ENCODE data around the gene LYPD5.

Gene LYPD5

DNA sequence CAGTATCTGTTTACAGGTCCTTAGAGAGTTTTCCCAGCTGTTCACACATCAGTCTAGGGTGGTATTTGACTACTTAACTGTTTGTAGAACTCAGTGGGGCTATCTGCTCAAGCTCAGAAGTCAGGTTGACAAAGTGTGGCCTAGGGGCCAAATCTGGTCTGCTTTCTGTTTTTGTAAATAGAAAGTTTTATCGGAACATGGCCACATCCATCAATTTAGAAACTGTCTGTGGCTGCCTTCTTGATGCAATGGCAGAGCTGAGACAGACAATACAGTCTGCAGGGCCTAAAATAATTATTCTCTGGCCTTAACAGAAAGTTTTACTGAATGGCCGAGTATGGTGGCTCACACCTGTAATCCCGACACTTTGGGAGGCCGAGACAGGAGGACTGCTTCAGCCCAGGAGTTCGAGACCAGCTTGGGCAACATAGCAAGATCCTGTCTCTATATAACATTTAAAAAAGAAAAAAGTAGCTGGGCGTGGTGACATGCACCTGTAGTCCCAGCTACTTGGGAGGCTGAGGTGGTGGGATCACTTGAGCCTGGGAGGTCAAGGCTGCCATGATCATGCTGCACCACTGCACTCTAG is 49.9 kb downstream of the LYPD5 start:
- no peak for DNase-seq (ENCODE audit: low read depth, low spot score)

DNA sequence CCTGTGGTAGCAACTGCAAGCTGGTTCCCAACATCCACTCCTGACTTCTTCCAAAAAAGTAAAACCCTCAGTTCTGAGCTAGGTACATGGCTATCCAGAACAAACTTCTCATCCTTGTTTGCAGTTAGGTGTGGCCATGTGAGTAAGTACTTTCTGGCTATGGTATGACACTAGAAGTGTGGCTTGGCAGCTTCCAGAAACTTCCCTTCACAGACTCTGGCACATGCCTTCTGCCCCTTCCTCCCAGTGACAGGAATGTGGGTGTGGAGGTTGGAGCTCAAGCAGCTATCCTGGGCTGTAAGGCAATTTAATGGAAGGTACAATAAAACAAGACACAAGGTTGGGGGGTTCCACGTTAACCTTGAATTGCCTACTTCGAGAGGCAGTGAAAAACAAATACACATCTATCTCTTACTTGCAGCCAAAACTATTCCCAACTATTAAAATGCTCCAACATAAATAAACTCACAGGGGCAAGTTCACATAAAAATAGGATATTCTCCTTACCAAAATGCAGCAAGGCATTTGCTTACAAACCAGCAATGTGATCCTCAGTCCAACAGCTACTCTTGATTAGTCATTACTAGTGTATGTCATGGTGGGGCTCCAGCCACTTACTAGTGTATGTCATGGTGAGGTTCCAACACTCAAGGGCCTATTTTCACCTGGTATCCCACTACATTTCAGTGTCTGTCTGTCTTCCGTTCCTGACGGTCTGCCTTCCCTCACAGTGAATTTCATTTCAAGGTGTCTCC is 50.6 kb downstream of the LYPD5 start:
- no peak for DNase-seq (ENCODE audit: low read depth, low spot score)

DNA sequence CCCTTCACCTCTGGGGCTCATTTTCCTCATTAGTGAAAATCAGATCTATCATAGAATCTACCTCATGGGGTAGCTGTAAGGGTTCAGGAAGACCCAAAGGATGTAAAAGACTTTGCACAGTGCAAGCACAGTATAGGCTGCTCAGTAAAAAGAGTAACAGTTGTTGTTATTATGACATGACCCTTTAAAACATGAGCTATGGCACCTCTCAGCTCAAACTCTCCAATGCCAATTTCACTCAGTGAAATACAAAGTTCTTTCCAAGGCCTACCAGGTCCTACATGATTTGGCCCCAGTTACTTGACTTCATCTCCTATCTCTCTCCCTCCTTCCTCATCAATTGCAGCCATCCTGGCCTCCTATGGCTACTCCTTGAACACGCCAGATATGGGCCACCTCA is 52.3 kb downstream of the LYPD5 start:
- DNase-seq (ENCODE audit: low read depth, low spot score): no peak

DNA sequence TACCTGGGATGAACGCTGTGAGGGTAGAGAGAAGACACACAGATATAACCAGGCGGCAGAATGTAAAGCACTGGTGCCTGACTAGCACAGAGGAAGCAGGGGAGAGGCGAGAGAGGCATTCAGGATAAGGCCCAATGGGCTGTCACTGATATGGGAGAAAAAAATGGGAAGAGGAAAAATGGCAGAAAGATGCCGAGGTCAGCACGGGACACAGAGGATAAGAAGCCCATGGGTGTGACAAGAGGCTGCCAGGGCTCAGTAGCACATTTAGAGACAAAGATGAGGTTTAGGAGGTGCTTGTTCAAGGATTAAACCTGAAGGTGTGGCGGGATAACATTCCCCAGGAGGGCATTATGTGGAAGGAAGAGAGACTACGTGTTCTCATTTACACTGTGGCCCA is 53.1 kb downstream of the LYPD5 start:
- DNase-seq (ENCODE audit: low read depth, low spot score): no peak

DNA sequence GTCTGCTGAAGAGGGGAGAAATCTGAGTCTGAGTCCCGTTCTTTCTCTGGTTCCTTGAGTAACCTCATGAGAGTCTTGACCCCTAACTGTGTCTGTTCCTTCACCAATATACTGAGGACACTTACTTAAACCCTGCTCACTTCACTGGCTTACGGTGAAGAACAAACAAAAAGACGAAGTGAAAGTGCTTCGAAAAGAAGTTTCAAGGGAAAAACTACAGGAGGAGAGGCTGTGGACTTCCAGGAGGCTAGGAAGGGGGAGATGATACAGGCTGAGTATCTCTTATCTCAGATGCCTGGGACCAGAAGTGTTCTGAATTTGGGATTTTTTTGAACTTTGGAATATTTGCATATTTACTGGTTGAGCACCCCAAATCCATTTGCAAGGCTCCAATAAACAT is 53.6 kb downstream of the LYPD5 start:
- DNase-seq (ENCODE audit: low read depth, low spot score): no peak

DNA sequence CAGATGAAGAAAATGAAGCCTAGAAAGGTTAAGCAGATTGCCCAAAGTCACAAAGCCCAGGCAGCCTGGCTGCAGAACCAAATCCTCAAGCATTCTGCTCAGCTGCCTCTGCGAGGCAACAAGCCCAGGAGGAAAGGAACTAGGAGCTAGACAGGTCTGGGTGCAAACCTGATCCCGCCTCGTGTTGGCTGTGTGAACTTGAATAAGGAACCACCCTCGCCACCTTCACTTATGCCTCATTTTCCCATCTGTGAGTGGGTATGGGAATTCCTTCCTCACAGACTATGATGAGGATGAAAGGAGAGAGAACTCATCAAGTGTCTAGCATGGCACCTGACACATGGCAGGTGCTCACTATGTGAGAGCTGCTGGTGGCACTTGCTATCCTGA is 54.0 kb downstream of the LYPD5 start:
- DNase-seq (ENCODE audit: low read depth, low spot score): no peak

DNA sequence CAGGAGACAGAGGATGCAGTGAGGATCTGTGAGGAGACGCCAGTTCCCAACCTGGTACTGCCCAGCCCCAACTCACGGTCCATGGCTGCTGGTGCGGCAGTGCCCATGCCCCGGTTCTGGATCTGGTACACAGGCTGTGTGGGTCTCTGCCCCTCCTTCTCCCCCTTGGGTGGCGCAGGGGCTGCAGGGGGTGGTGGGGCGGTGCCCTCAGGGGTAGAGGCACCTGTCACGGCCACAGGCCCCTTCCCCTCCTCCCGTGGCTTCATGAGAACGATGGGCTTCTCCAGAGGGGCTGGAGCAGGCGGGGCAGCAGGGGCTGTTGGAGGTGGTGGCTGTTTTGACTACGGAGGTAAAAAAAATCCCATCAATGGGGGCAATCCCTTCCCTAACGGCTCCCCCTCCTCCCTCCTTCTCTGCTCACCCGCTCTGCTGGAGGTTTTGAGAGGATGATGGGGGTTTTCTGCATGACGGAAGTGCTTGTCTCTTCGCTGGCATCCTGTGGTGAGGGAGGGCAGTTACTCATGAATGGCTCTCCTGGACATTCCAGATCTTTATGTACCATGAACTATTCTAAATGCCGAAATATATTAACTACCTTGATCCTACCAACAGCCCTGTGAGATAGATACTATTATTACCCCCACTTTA is 54.6 kb downstream of the LYPD5 start:
- DNase-seq (ENCODE audit: low read depth, low spot score): no peak

All from smooth muscle cell of the brain vasculature (primary cell).